Neural cell (in vitro differentiated cells): ENCODE results near the gene VANGL1.

ENCODE experiments used
- CTCF ChIP-seq: fragments of 450-650 bp; IDR thresholded peaks from 2 replicates; pipeline ENCODE4 v1.5.1; 2014; ENCODE audit warnings: antibody characterized with exemption, mild to moderate bottlenecking, moderate library complexity; ENCODE audit not compliant: poor library complexity, severe bottlenecking
- EP300 ChIP-seq: fragments of 450-650 bp; conservative IDR thresholded peaks from 2 replicates; pipeline ENCODE4 v1.6.1; 2014; ENCODE audit warnings: antibody characterized with exemption, mild to moderate bottlenecking, moderate library complexity; ENCODE audit not compliant: poor library complexity, severe bottlenecking
- EZH2 ChIP-seq: fragments of 200-600, 300-800 bp; shearing (Covaris generic), sonication (generic); IDR thresholded peaks from 2 replicates; pipeline ENCODE4 v1.6.1; 2014; ENCODE audit warnings: antibody characterized with exemption, low read length, borderline replicate concordance, mild to moderate bottlenecking; ENCODE audit not compliant: insufficient read depth, poor library complexity, severe bottlenecking
- MXI1 ChIP-seq: fragments of 450-650 bp; conservative IDR thresholded peaks from 2 replicates; pipeline ENCODE4 v1.6.1; 2014; ENCODE audit warnings: antibody characterized with exemption, mild to moderate bottlenecking; ENCODE audit not compliant: poor library complexity, severe bottlenecking
- POLR2AphosphoS5 ChIP-seq: IDR thresholded peaks from 2 replicates; pipeline ENCODE4 v1.6.1; 2012
- RAD21 ChIP-seq: fragments of 450-650 bp; conservative IDR thresholded peaks from 2 replicates; pipeline ENCODE4 v1.6.1; 2014; ENCODE audit warnings: antibody characterized with exemption, mild to moderate bottlenecking, moderate library complexity
- SMC3 ChIP-seq: fragments of 450-650 bp; conservative IDR thresholded peaks from 2 replicates; pipeline ENCODE4 v1.6.1; 2014; ENCODE audit warnings: antibody characterized with exemption, mild to moderate bottlenecking, moderate library complexity; ENCODE audit not compliant: poor library complexity
- TAF1 ChIP-seq: IDR thresholded peaks from 2 replicates; pipeline ENCODE4 v1.6.1; 2012; ENCODE audit warnings: low read depth

GRCh38 chr1:115592264-115592663 lies 49.5 kb upstream of the VANGL1 start:
- TF ChIP-seq EZH2 (no peak), CTCF (no peak), RAD21 (no peak), SMC3 (no peak), POLR2AphosphoS5 (no peak), MXI1 (no peak), TAF1 (no peak), EP300 (no peak)
